Type B pancreatic cell (in vitro differentiated cells): ENCODE measurements around the gene TSPAN4. TPM values are rescaled to one million over a fixed set of nuclear protein-coding genes. Genes with fewer than 3 reads are reported as not detected.
A peak's percentile ranks its signal among the peaks of the same experiment; 100 is the strongest.

Experiments used
- DNase-seq: peaks from one replicate; pipeline ENCODE4 v3.0.0; 2021; ENCODE audit warnings: mixed read lengths; ENCODE audit not compliant: unreplicated experiment; ENCODE audit errors: extremely low spot score
- H3K27ac Mint-ChIP-seq: 2 replicates; pipeline ENCODE4 v1.8.0; 2021; ENCODE audit warnings: mild to moderate bottlenecking, mixed read lengths
- H3K27me3 Mint-ChIP-seq: 2 replicates; pipeline ENCODE4 v1.8.0; 2021; ENCODE audit warnings: mixed read lengths
- H3K36me3 Mint-ChIP-seq: 2 replicates; pipeline ENCODE4 v1.8.0; 2021; ENCODE audit warnings: mixed read lengths
- H3K4me1 Mint-ChIP-seq: one replicate; pipeline ENCODE4 v1.8.0; 2021; ENCODE audit warnings: mixed read lengths; ENCODE audit not compliant: unreplicated experiment
- H3K4me3 Mint-ChIP-seq: 2 replicates; pipeline ENCODE4 v1.8.0; 2021; ENCODE audit warnings: mild to moderate bottlenecking, mixed read lengths
- H3K9me3 Mint-ChIP-seq: 2 replicates; pipeline ENCODE4 v1.8.0; 2021; ENCODE audit warnings: mixed read lengths
- CTCF ChIP-seq: fragments of 200-600 bp; sonication (generic); conservative IDR thresholded peaks from 2 replicates; pipeline ENCODE4 v1.5.0; 2021; ENCODE audit warnings: antibody characterized with exemption, mild to moderate bottlenecking
- total RNA-seq: library from RNA; stranded (reverse); gene quantifications from 2 replicates; pipeline ENCODE4 v1.2.1, GENCODE V29; 2021; ENCODE audit warnings: low replicate concordance

The TSPAN4 gene
- total RNA-seq, 1 donor from 2014 or later, result 43.2 TPM

- DNase-seq, result no peak
- H3K4me3 Mint-ChIP-seq, result no peak overlapping the region
- TF ChIP-seq CTCF, result no peak
- no peaks in the 10 kb centered on the region for H3K36me3 Mint-ChIP-seq
- no peaks in the 10 kb centered on the region for H3K27me3 Mint-ChIP-seq
- H3K4me1 Mint-ChIP-seq, result peaks cover 12% of the 10 kb centered on the region
- peak overlapping the region; percentile 75 for H3K27ac Mint-ChIP-seq
- H3K9me3 Mint-ChIP-seq, result no peaks in the 10 kb centered on the region
Observed at GRCh38 chr11:839280-839623, 3.4 kb upstream of the TSPAN4 start.

- Mint-ChIP-seq H3K27me3 (no peaks in the 10 kb centered on the region), H3K9me3 (no peaks in the 10 kb centered on the region), H3K36me3 (no peaks in the 10 kb centered on the region), H3K4me3 (peak overlapping the region; percentile 88), H3K27ac (peak overlapping the region; percentile 75), H3K4me1 (peaks cover 16% of the 10 kb centered on the region)
- DNase-seq, result no peak
- peak; percentile 39 for TF ChIP-seq CTCF
Observed at GRCh38 chr11:839875-840617, 2.6 kb upstream of the TSPAN4 start.

- Mint-ChIP-seq H3K4me1 (peaks cover 21% of the 10 kb centered on the region), H3K4me3 (peak overlapping the region; percentile 88)
Observed at GRCh38 chr11:841981-842369, 677 bp upstream of the TSPAN4 start.

DNA sequence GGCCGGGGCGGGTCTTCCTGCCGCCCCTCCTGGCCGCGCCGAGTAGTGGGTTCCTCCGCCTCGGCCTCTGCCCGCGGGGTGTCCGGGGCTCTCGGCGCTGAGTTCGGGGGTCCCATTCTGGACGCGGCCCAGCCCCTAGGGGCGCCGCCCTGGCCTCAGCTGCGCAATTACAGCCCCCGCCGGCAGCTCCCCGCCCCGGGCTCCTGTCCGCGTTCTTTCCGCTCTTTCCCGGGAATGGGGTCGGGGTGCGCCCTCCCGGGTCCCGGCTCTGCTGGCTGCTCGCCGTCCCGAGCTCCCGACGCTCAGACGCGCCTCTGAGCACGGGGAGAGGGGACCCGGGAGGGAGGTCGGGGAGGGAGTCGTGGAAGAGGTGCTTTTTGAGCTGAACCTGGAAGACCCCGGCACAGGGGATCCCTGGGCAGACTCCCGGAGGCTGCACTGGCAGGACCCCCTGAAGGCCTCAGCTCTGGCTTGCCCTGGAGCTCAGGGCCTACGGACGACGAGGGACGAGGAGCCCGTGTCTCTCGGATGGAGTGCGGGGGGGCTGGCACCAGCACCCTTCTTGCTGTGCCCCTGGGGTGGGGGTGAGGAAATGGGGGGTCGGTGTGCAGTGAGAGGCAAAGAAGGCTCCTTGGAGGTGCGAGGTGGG is 558 bp downstream of the TSPAN4 start:
- H3K36me3 Mint-ChIP-seq, result no peaks in the 10 kb centered on the region

More at GRCh38 chr11:841981-842369, 677 bp upstream of the TSPAN4 start:
- TF ChIP-seq CTCF, result no peak
- Mint-ChIP-seq H3K9me3 (no peaks in the 10 kb centered on the region), H3K27ac (peak overlapping the region; percentile 76), H3K27me3 (no peaks in the 10 kb centered on the region), H3K36me3 (no peaks in the 10 kb centered on the region)
- no peak for DNase-seq

More for the DNA sequence above, 558 bp downstream of the TSPAN4 start:
- Mint-ChIP-seq H3K4me3 (peak overlapping the region; percentile 82), H3K27me3 (no peaks in the 10 kb centered on the region), H3K27ac (peak overlapping the region; percentile 53), H3K4me1 (peaks cover 21% of the 10 kb centered on the region), H3K9me3 (no peaks in the 10 kb centered on the region)
- no peak for DNase-seq
- TF ChIP-seq CTCF, result peak; percentile 59
